Measurements from ENCODE around the gene ATP6V1E1.

GRCh38 chr22:17542452-17542851, 86.1 kb downstream of the ATP6V1E1 start:
- TF ChIP-seq ZNF558 (tag by site-specific recombination; IDR thresholded peaks at IDR 0.05), result no peak
- TF ChIP-seq CTCF (tag by site-specific recombination; IDR thresholded peaks at IDR 0.05), result no peak
- TF ChIP-seq ZNF311 (tag by site-specific recombination; IDR thresholded peaks at IDR 0.05; ENCODE audit: borderline replicate concordance), result no peak
- TF ChIP-seq ZNF114 (tag by site-specific recombination; IDR thresholded peaks at IDR 0.05), result no peak
- no peak for TF ChIP-seq REPIN1 (tag by site-specific recombination; IDR thresholded peaks at IDR 0.05; ENCODE audit: low read depth)
- no peak for TF ChIP-seq ZNF777 (tag by site-specific recombination; IDR thresholded peaks at IDR 0.05; ENCODE audit: borderline replicate concordance)
- TF ChIP-seq ZNF596 (tag by site-specific recombination; IDR thresholded peaks at IDR 0.05), result no peak
- no peak for TF ChIP-seq ZNF501 (tag by site-specific recombination; IDR thresholded peaks at IDR 0.05)
